ENCODE measurements around the gene NRGN.

GRCh38 chr11:124712392-124712791, 27.4 kb upstream of the NRGN start:
- TF ChIP-seq EZH2 (IDR thresholded peaks at IDR 0.05; ENCODE audit: insufficient read depth, poor library complexity, severe bottlenecking) (no peak), EZH2phosphoT487 (IDR thresholded peaks at IDR 0.05; ENCODE audit: insufficient read depth, low read depth) (no peak)
